GM19035 (cell line): Measurements from ENCODE around the gene UNC79.

Experiments used
- ATAC-seq: cut with Tn5 transposase; IDR thresholded peaks from one replicate; pipeline ENCODE4 v1.9.1; 2021; ENCODE audit not compliant: unreplicated experiment

The UNC79 gene

GRCh38 chr14:93655078-93655750 lies 224.5 kb downstream of the UNC79 start:
- ATAC-seq, result no peak

DNA sequence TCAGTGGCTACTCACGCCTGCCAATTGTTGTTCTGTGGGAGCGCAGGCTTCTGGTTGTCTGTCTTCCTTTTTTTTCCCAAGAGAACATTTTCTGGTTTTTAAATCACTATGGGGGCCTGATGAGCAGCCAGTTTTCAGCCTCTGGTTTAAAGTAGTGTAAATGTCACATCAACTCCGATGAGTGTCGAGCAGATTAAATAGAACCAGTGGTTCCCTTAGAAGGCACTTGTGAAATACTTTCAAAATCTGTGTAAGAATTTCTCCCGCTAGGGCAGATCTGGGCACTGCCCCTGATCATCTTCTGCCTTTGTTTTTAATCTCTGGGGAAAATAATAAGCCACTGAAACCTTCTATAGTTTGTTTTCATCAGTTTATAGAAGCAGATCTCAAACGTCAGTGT lies 227.1 kb downstream of the UNC79 start:
- no peak for ATAC-seq

DNA sequence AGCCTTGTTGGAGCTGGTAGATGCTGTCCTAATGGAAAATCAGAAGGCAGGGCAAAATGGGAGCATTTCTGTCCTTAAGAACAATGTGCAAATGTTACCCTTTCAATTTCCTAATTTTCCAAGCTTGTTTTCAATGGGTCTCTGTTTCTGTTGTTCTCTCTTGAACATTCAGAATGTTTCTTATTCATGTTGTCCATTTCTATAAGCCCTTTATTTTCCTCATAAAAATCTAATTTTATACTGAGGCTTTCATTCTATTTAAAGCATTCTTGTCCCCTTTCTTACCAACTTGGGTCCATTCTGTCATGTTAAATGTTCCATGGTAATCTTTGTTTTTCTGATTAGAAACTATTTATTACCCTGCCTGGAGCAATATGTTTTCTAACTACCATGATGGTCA lies 232.6 kb downstream of the UNC79 start:
- no peak for ATAC-seq

GRCh38 chr14:93665169-93665568 lies 234.4 kb downstream of the UNC79 start:
- ATAC-seq, result no peak

DNA sequence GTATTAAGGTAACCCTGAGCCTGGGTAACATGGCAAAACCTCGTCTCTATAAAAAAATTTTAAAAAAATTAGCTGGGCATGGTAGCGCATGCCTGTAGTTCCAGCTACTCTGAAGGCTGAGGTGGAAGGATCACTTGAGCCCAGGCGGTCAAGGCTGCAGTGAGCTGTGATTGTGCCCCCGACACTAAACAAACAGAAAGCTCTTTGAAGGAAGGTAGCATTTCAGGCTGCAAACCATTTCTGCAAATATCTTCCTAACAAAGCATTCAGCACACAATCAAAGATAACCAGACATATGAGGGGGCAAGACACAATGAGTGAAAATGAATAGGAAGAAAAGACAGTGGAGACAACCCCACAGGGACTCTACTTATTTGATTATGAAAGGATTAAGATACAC lies 238.9 kb downstream of the UNC79 start:
- ATAC-seq, result no peak

DNA sequence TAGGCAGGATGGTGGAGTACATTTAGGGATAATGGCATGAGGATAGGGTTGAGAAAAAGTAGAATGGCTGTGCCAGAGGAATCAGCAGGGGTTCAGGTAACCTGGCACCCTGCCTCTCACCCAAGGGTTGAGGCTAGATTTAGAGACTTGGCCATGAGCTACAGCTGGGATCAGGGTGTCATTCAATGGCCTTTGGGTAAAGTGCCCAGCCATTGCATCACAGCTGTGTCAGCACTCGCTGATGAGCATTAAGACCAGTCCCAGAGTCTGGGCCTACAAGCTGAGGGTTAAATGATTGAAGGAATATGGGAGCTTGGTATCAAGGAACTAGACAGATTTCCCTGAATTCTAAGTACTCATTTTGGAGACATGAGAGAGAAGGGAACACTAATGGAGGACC lies 243.6 kb downstream of the UNC79 start:
- ATAC-seq, result no peak

- no peak for ATAC-seq
These were observed 244.9 kb downstream of the UNC79 start for GRCh38 chr14:93675651-93676050.

- ATAC-seq, result no peak
These were observed 245.7 kb downstream of the UNC79 start for GRCh38 chr14:93676416-93676958.

DNA sequence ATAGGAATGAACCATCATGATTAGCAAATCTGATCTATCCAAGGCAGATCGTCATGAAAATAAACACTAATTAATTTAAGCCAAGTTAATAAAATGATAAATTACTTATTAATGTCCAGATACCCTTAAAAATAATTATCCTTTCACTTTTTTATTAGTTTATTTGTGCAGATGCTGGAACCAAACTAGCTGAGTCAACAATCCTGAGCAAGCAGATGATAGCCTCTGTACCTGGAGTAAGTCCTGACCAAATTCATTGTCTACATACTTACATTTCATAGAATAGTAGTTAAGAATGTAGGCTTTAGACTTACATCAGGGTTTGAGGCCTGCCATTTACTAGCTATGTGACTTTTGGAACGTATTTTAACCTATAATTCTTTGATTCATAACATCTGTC lies 251.7 kb downstream of the UNC79 start:
- ATAC-seq, result no peak

DNA sequence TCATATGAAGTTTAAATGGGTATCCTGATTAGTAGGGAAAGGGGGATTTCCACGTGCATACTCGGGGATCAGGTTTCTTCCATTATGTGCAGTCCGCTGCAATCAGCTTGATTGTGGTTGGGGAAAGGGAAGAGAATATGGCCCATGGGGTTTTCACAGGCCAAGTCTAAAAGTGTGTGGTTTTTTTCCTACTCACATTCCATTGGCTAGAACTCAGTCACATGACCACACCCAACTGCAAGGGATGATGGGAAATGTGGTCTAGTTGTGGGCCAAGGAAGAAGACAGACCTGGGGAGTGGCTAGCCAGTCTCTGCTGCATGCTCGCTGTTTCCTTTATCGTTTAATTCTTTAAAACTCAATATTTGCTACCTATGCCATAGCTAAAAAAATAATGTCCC lies 252.5 kb downstream of the UNC79 start:
- no peak for ATAC-seq

GRCh38 chr14:93685121-93685895 lies 254.6 kb downstream of the UNC79 start:
- ATAC-seq, result no peak

DNA sequence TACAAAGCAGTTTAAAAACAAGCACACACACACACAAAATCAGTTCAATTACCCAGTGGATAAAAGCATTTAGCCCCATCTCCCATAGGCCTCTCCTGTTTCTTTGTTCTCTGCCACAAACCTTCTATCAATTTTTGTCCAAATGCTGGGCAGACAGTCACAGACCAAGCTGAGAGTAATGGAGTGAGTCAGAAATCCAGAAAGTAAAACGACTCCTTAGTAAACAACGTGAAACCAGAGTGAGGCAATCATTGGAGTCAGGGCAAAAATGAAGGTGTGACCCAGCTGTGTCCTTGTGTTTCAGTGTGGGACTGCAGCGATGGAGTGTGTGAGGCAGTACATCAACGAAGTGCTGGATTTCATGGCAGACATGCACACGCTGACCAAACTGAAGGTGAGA lies 255.5 kb downstream of the UNC79 start:
- no peak for ATAC-seq

- ATAC-seq, result no peak
These were observed 257.5 kb downstream of the UNC79 start for GRCh38 chr14:93688239-93688666.

DNA sequence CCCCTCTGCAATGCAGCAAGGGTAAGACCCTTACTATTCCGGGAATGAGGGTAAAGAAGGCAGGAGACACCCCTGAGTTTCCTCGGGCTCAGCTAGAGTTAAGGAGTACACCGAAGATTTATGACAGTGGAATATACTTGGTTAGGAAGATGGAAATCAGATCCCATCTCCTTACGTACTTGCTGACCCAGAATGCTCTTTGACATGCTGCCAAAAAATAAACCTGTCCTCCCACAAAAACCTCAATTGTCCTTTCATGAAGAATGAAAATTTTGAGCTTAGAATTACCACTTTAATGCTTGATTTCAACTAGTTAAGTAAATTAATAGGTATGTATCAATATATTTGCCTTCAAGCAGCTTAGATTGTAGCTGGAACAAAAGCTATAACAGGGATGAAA lies 258.1 kb downstream of the UNC79 start:
- ATAC-seq, result no peak

GRCh38 chr14:93690146-93690545 lies 259.4 kb downstream of the UNC79 start:
- ATAC-seq, result no peak

GRCh38 chr14:93691042-93691780 lies 260.5 kb downstream of the UNC79 start:
- ATAC-seq, result no peak

DNA sequence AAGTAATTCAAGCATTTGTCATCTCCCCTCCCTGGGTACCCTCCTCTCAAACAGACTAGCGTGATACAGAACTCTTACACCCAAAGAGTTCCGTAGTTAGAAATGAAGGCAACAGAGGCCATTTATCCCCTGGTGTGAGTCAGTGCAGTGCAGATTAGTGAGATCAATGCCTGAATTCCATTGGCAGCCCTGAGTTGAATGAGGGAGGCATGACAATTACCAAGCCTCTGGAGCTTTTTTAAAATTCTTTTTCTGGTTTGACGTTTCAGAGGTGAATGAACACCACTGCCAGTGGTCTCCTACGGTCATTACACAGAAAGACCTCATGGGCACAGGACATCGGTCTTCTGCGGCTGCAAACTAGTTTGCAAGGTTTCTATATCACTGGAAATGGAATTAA lies 263.2 kb downstream of the UNC79 start:
- no peak for ATAC-seq

DNA sequence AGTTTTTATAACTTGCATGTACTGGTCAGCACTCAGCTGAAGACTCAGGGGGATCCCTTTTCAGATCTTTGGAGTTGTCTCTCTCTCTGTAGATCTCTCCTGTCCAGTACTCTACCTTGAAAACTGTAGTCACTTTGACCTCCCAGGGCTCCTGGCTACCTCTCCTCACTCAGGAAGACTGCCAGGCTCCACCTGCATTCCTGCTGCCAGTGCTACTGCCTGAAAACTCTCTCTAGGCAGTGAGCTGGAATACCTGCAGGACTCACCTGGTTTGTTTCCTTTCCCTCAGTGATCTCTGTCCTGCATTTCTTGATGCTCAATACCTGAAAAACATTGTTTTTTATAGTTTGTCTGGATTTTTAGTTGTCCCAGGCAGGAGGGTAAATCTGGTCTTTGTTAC lies 270.2 kb downstream of the UNC79 start:
- no peak for ATAC-seq

- no peak for ATAC-seq
These were observed 270.8 kb downstream of the UNC79 start for GRCh38 chr14:93701562-93701961.

GRCh38 chr14:93702946-93703345 lies 272.2 kb downstream of the UNC79 start:
- no peak for ATAC-seq

- no peak for ATAC-seq
These were observed 273.2 kb downstream of the UNC79 start for GRCh38 chr14:93703941-93704340.
